Common myeloid progenitor, CD34-positive (primary cell): ENCODE measurements around the gene AGAP1.

Source experiments
- CTCF ChIA-PET: fragments of 350-600 bp; sonication (Branson Sonifier 250); formaldehyde crosslinking; loops from one replicate; lab custom pipeline; 2021; ENCODE audit warnings: antibody characterized with exemption; lab: Charles Lee
- POLR2A ChIA-PET: fragments of 350-600 bp; sonication (Branson Sonifier 250); formaldehyde crosslinking; loops from one replicate; lab custom pipeline; 2021; ENCODE audit warnings: antibody characterized with exemption; lab: Charles Lee
- DNase-seq, 3 donors: peaks; one replicate each; pipeline versions ENCODE4 v3.0.0 to v3.0.0-alpha.2; 2013
- H3K27ac ChIP-seq, 2 experiments: 1 replicate in 1 of 2; 2 replicates in 1 of 2; pipeline ENCODE4 v1.7.0; 2013; ENCODE audit warnings: inconsistent platforms in 2 of 2, low read length in 2 of 2, mild to moderate bottlenecking in 2 of 2, low read depth in 1 of 2, moderate library complexity in 1 of 2; ENCODE audit not compliant: severe bottlenecking in 2 of 2, insufficient read depth in 1 of 2, poor library complexity in 1 of 2
- H3K27me3 ChIP-seq, 5 experiments: replicated peaks in 2 of 5; 1 replicate in 3 of 5; 2 replicates in 2 of 5; pipeline versions ENCODE4 v1.6.1 to v1.7.0; 2013; ENCODE audit warnings: low read length in 4 of 5, mild to moderate bottlenecking in 2 of 5, moderate library complexity in 2 of 5, inconsistent platforms in 1 of 5; ENCODE audit not compliant: insufficient read depth in 5 of 5, control insufficient read depth in 4 of 5
- H3K36me3 ChIP-seq, 4 experiments: 1 replicate in 2 of 4; 2 replicates in 2 of 4; pipeline versions ENCODE4 v1.6.1 to v1.7.0; 2013; ENCODE audit warnings: low read length in 3 of 4, control low read depth in 1 of 4, mild to moderate bottlenecking in 1 of 4; ENCODE audit not compliant: control insufficient read depth in 4 of 4, insufficient read depth in 4 of 4
- H3K4me1 ChIP-seq, 4 experiments: 1 replicate in 3 of 4; 2 replicates in 1 of 4; pipeline versions ENCODE4 v1.6.1 to v1.7.1; 2013; ENCODE audit warnings: low read length in 3 of 4, mild to moderate bottlenecking in 3 of 4, control low read depth in 1 of 4, inconsistent platforms in 1 of 4, moderate library complexity in 1 of 4; ENCODE audit not compliant: control insufficient read depth in 4 of 4, insufficient read depth in 4 of 4; ENCODE audit errors: control extremely low read depth in 1 of 4
- H3K4me3 ChIP-seq, 7 experiments: 1 replicate in 4 of 7; 2 replicates in 3 of 7; pipeline versions ENCODE4 v1.5.1 to v1.7.0; 2013; ENCODE audit warnings: mild to moderate bottlenecking in 7 of 7, low read length in 6 of 7, moderate library complexity in 6 of 7, inconsistent platforms in 2 of 7, low read depth in 2 of 7, control low read depth in 1 of 7; ENCODE audit not compliant: insufficient read depth in 4 of 7, control insufficient read depth in 1 of 7; ENCODE audit errors: extremely low read depth in 1 of 7
- H3K9me3 ChIP-seq, 5 experiments: 1 replicate in 4 of 5; 2 replicates in 1 of 5; pipeline versions ENCODE4 v1.6.1 to v1.7.1; 2013; ENCODE audit warnings: low read length in 4 of 5, mild to moderate bottlenecking in 2 of 5, inconsistent platforms in 1 of 5, low read depth in 1 of 5, moderate library complexity in 1 of 5; ENCODE audit not compliant: control insufficient read depth in 4 of 5, insufficient read depth in 2 of 5; ENCODE audit errors: control extremely low read depth in 1 of 5
- WGBS: methylation state at CpG from one replicate; pipeline ENCODE4 v1.1.5; 2013; ENCODE audit not compliant: insufficient coverage; 5-methylcytosine and 5-hydroxymethylcytosine counted together

AGAP1 gene

GRCh38 chr2:235983016-235983415 lies 489.2 kb downstream of the AGAP1 start:
- no peaks in the 10 kb centered on the region for H3K4me1 ChIP-seq
- H3K27me3 ChIP-seq = peaks cover 0 to 17% (median 2%) of the 10 kb centered on the region in 5 experiments
- H3K27ac ChIP-seq = no peak overlapping the region
- 93% methylated on average over 4 of the region's 4 CpGs for WGBS
- no peaks in the 10 kb centered on the region for H3K36me3 ChIP-seq
- H3K9me3 ChIP-seq = no peaks in the 10 kb centered on the region
- CTCF ChIA-PET = no interaction called here
- DNase-seq = no peak
- POLR2A ChIA-PET = no interaction called here
- H3K4me3 ChIP-seq = no peak overlapping the region

GRCh38 chr2:235984552-235984951 lies 490.7 kb downstream of the AGAP1 start:
- 99% methylated on average over 6 of the region's 6 CpGs for WGBS
- POLR2A ChIA-PET = no interaction called here
- DNase-seq = no peak
- Histone ChIP-seq H3K4me3 (no peak overlapping the region), H3K27ac (no peak overlapping the region), H3K36me3 (no peaks in the 10 kb centered on the region), H3K4me1 (no peaks in the 10 kb centered on the region), H3K27me3 (peaks cover 0 to 17% (median 2%) of the 10 kb centered on the region in 5 experiments), H3K9me3 (no peaks in the 10 kb centered on the region)
- CTCF ChIA-PET = no interaction called here

- Histone ChIP-seq H3K4me1 (no peaks in the 10 kb centered on the region), H3K9me3 (peaks cover 0 to 4% (median 0%) of the 10 kb centered on the region in 5 experiments), H3K27me3 (peaks cover 0 to 14% (median 2%) of the 10 kb centered on the region in 5 experiments), H3K4me3 (no peak overlapping the region), H3K27ac (no peak overlapping the region), H3K36me3 (no peaks in the 10 kb centered on the region)
- POLR2A ChIA-PET = interaction anchor here (0.6 kb wide), 1 partner anchor 20 kb away, joined by 7 read pairs; no protein-coding TSS in a partner anchor
- WGBS = no CpG with 5 or more reads among the region's 1 CpG
- no peak for DNase-seq
- CTCF ChIA-PET = no interaction called here
Measured at GRCh38 chr2:235986361-235986760, 492.5 kb downstream of the AGAP1 start.

GRCh38 chr2:235988271-235989015 lies 494.6 kb downstream of the AGAP1 start:
- no peak overlapping the region for H3K27ac ChIP-seq
- WGBS = 95% methylated on average over 18 of the region's 21 CpGs
- CTCF ChIA-PET = no interaction called here

GRCh38 chr2:235989591-235989990 lies 495.7 kb downstream of the AGAP1 start:
- POLR2A ChIA-PET = no interaction called here
- CTCF ChIA-PET = no interaction called here
- 90% methylated on average over 10 of the region's 10 CpGs for WGBS

More at GRCh38 chr2:235988271-235989015, 494.6 kb downstream of the AGAP1 start:
- Histone ChIP-seq H3K27me3 (peaks cover 0 to 2% (median 0%) of the 10 kb centered on the region in 5 experiments), H3K9me3 (peaks cover 0 to 6% (median 0%) of the 10 kb centered on the region in 5 experiments), H3K4me3 (no peak overlapping the region), H3K36me3 (no peaks in the 10 kb centered on the region), H3K4me1 (no peaks in the 10 kb centered on the region)
- POLR2A ChIA-PET = no interaction called here
- DNase-seq = no peak

GRCh38 chr2:235990344-235990743 lies 496.5 kb downstream of the AGAP1 start:
- no peaks in the 10 kb centered on the region for H3K36me3 ChIP-seq
- 92% methylated on average over 3 of the region's 3 CpGs for WGBS
- ChIA-PET POLR2A (no interaction called here), CTCF (no interaction called here)
- peaks cover 0 to 6% (median 0%) of the 10 kb centered on the region in 5 experiments for H3K9me3 ChIP-seq
- DNase-seq = no peak
- H3K4me3 ChIP-seq = no peak overlapping the region
- H3K27me3 ChIP-seq = no peaks in the 10 kb centered on the region
- no peaks in the 10 kb centered on the region for H3K4me1 ChIP-seq
- H3K27ac ChIP-seq = no peak overlapping the region

More at GRCh38 chr2:235989591-235989990, 495.7 kb downstream of the AGAP1 start:
- Histone ChIP-seq H3K4me3 (no peak overlapping the region), H3K27ac (no peak overlapping the region), H3K36me3 (no peaks in the 10 kb centered on the region), H3K9me3 (peaks cover 0 to 6% (median 0%) of the 10 kb centered on the region in 5 experiments), H3K27me3 (no peaks in the 10 kb centered on the region), H3K4me1 (no peaks in the 10 kb centered on the region)
- no peak for DNase-seq

GRCh38 chr2:235992024-235992423 lies 498.2 kb downstream of the AGAP1 start:
- Histone ChIP-seq H3K27ac (no peak overlapping the region), H3K4me1 (no peaks in the 10 kb centered on the region), H3K4me3 (no peak overlapping the region), H3K36me3 (no peaks in the 10 kb centered on the region), H3K27me3 (no peaks in the 10 kb centered on the region), H3K9me3 (peaks cover 0 to 6% (median 0%) of the 10 kb centered on the region in 5 experiments)
- CTCF ChIA-PET = no interaction called here
- POLR2A ChIA-PET = no interaction called here
- WGBS = 99% methylated on average over 20 of the region's 20 CpGs
- no peak for DNase-seq
